ENCODE data around the gene SPPL2C.

DNA sequence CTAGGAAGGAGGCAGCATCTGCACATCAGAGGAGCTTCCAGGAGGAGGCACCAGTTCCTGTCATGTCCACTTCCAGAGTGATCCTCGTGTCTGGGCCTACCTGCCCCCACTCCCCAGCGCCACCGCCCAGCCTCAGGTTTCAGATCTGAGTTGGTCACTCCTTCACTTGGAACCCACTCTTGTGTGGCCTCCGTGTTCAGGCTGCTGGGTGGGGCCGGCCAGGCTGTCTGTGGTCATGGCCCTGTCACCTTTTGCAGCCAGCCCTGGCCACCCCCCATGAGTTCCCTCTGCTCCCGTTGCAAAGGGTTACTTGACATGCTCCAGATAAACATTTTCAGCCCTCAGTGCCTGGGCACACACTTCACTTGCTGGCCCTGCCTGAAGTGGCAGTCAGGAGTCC lies 26.6 kb upstream of the SPPL2C start:
- TF ChIP-seq POLR2A (IDR thresholded peaks at IDR 0.05): no peak
- no peak for TF ChIP-seq EP300 (IDR thresholded peaks at IDR 0.05)
- TF ChIP-seq, protein P1, sequence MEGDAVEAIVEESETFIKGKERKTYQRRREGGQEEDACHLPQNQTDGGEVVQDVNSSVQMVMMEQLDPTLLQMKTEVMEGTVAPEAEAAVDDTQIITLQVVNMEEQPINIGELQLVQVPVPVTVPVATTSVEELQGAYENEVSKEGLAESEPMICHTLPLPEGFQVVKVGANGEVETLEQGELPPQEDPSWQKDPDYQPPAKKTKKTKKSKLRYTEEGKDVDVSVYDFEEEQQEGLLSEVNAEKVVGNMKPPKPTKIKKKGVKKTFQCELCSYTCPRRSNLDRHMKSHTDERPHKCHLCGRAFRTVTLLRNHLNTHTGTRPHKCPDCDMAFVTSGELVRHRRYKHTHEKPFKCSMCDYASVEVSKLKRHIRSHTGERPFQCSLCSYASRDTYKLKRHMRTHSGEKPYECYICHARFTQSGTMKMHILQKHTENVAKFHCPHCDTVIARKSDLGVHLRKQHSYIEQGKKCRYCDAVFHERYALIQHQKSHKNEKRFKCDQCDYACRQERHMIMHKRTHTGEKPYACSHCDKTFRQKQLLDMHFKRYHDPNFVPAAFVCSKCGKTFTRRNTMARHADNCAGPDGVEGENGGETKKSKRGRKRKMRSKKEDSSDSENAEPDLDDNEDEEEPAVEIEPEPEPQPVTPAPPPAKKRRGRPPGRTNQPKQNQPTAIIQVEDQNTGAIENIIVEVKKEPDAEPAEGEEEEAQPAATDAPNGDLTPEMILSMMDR (IDR thresholded peaks at IDR 0.05): no peak
- TF ChIP-seq POLR2AphosphoS5 (IDR thresholded peaks at IDR 0.05): no peak
